Activated CD4-positive, alpha-beta T cell treated with anti-CD3 and anti-CD28 coated beads for 1 hour (primary cell): Measurements from ENCODE around the gene CAB39.

Experiments
- DNase-seq: peaks from one replicate; pipeline ENCODE4 v3.0.0-alpha.2; 2020

The CAB39 gene

DNA sequence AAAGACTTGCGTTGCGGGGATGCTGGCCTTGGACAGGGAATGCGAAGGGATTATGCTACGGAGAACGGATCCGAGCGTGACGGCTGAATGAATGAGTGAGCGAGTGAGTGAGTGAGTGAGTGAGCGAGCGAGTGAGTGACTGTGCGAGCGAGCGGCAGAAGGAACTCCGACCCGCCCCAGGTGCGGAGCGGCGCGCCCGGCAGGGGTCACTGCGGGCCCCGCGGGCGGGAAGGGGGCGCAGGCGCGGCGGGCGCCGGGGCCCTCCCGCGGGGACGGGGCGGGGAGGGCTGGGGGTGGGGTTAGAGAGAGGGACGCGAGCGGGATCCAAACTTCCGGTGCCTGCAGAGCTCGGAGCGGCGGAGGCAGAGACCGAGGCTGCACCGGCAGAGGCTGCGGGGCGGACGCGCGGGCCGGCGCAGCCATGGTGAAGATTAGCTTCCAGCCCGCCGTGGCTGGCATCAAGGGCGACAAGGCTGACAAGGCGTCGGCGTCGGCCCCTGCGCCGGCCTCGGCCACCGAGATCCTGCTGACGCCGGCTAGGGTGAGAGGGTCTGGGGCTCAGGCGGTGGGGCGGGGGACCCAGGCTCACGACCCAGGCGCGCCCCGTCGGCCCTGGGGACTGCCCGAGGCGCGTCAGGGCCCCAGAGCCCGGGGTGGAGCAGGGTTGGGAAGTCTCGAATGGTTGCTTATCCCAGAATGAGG, 152.1 kb downstream of the CAB39 start, which contains the start of gene ITM2C:
Gene ITM2C (plus strand): TSS at position 338 of the 702 bp plus-strand sequence. CDS start 84 bp downstream, at position 422.
- peak; percentile 63 for DNase-seq

GRCh38 chr2:230865307-230865765, 152.7 kb downstream of the CAB39 start:
- no peak for DNase-seq

DNA sequence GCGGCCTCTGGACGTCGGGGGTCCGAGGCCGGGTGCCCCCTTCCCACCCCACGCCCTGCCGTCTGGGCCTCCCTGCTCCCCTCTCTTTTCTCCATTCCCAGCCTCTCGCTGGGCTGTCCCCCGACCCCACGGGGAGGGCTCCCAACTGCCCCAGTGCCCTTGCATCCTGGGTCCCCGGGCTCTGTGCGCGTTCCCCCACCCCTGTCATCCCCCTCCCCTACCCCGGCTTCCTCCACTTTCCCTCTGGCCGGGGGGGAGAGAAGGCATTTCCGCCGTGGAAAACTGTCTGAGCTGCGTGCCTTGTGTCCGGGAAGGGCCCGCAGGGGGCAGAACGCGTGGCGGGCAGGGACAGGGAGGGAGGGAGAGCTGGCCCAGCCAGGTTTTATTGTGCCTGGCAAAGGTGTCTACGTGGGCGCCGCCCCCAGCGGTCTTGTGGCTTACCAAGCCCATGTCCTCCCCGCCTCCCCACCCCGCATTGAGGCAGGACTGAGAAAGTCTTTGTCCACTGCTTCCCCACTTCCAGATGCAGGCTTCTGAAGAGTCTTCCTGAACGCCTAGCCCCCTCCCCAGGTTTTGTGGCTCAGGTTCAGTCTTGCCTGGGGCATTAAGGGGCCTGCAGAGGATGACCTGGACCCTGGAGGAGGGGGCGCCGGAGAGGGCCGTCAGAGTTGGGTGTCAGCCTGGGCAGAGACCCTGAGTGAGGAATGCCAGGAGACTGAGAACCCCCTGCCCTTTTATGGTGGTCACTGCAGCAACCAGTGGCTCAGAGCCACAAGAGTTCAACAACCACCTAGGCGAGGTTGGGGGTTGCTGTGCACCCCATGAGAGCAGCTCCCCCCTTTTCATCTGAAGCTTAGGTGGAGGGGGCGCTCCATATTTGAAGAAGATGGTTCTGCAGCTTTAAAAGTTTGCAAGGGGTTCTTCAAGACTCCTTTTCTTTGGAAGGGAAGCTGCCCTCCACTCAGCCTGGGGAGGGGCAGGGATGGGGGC, 153.4 kb downstream of the CAB39 start:
- DNase-seq, result no peak

- DNase-seq, result peak; percentile 46
Observed at GRCh38 chr2:230866756-230867523, 154.3 kb downstream of the CAB39 start.

DNA sequence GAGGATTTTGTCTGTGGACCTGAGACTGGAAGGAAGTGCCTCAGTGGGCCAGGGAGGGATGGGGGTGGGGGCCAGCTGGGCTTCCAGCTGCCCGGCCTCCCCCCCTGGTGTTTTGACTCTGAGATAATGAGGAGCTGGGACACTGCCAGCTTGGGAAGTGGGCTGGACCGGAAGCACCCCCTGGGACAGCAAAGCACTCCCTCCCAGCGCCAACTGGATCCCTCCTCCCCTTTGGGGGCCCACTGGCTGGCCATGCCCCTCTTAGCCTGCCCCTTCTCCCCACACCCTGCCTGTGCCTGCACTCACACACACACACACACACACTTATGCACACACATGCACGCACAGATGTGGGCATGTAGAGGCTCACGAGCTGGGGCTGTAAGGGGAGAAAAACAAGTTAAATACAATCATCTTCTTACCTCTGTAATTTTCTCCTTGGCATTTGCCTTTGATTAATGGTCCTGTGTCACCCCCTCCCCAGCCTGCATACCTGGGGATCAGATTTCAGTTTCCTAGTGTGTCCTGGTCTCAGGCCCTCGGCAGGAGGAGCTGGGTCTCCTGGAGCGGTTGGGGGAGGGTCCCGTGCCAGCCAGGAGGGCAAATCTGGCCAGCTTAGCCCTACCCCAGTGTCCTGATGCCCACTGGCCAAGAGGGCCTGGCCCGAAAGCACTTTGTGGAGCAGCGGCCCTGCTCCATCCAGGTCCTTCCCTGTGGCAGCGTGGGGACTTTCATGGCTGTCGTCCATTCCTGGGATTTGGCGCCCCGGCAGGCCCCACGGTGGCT, 155.7 kb downstream of the CAB39 start:
- no peak for DNase-seq

GRCh38 chr2:230868947-230869913, 156.6 kb downstream of the CAB39 start:
- DNase-seq, result no peak

DNA sequence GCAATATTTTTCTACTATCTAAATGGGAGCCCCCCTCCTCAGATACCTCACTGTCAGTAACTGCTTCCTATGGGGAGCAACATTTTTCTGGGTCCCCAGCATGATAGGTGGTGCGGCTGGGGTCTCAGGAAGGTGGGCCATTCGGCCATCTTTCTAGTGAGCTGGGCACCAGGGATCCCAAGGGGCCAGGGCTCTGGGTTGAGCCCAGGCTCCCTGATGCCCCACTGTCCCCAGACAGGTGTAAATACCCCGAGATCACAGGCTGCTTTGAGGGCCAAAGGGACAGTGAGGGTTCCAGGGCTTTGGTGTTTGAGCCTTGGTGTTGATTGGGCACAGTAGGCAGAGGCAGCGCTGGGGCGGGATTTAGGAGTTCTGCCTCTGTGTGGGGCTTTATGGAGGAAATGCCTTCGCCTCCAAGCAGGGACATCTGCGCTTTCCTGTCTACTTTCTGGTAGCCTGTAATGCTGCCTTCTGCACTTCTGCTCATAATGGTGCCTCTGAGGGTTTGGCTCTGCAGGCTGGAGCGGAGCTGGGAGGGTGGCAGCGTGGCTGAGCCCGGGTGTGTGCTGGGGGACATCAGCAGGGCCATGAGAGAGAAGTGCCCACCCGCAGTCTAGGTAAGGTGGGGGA, 157.4 kb downstream of the CAB39 start:
- DNase-seq, result no peak
